Endothelial cell (in vitro differentiated cells): ENCODE measurements around the gene UBASH3B. TPM values are rescaled to one million over a fixed set of nuclear protein-coding genes. Genes with fewer than 3 reads are reported as not detected.

Experiments
- DNase-seq: peaks from one replicate; pipeline ENCODE4 v3.0.0; 2021; ENCODE audit warnings: low spot score
- H3K27ac Mint-ChIP-seq: one replicate; pipeline ENCODE4 v1.8.0; 2021; ENCODE audit warnings: mixed read lengths, inconsistent platforms; ENCODE audit not compliant: unreplicated experiment
- H3K27me3 Mint-ChIP-seq: one replicate; pipeline ENCODE4 v1.8.0; 2021; ENCODE audit warnings: mild to moderate bottlenecking, moderate library complexity, mixed read lengths, inconsistent platforms; ENCODE audit not compliant: unreplicated experiment
- H3K36me3 Mint-ChIP-seq: one replicate; pipeline ENCODE4 v1.8.0; 2021; ENCODE audit warnings: mild to moderate bottlenecking, low read depth, mixed read lengths, inconsistent platforms; ENCODE audit not compliant: unreplicated experiment
- H3K4me1 Mint-ChIP-seq: one replicate; pipeline ENCODE4 v1.8.0; 2021; ENCODE audit warnings: mild to moderate bottlenecking, mixed read lengths, inconsistent platforms; ENCODE audit not compliant: unreplicated experiment
- H3K4me3 Mint-ChIP-seq: one replicate; pipeline ENCODE4 v1.8.0; 2021; ENCODE audit warnings: mild to moderate bottlenecking, mixed read lengths, inconsistent platforms; ENCODE audit not compliant: unreplicated experiment
- H3K9me3 Mint-ChIP-seq: one replicate; pipeline ENCODE4 v1.8.0; 2021; ENCODE audit warnings: mixed read lengths, inconsistent platforms; ENCODE audit not compliant: unreplicated experiment
- total RNA-seq: library from RNA; stranded (reverse); fragmentation: NEBNext Ultra II Directional; extraction: Animal tissue kit (Norgen Biotek cat#: 25700); gene quantifications from one replicate; pipeline ENCODE4 v1.2.1, GENCODE V29; 2021; ENCODE audit not compliant: unreplicated experiment
- TF ChIP-seq, protein P1 (sequence below): fragments of 200-600 bp; sonication (generic); IDR thresholded peaks from one replicate; pipeline ENCODE4 v1.5.0; 2021; ENCODE audit warnings: antibody characterized with exemption; ENCODE audit not compliant: unreplicated experiment

The UBASH3B gene
- total RNA-seq, 1 donor from 2014 or later = 43.3 TPM

DNA sequence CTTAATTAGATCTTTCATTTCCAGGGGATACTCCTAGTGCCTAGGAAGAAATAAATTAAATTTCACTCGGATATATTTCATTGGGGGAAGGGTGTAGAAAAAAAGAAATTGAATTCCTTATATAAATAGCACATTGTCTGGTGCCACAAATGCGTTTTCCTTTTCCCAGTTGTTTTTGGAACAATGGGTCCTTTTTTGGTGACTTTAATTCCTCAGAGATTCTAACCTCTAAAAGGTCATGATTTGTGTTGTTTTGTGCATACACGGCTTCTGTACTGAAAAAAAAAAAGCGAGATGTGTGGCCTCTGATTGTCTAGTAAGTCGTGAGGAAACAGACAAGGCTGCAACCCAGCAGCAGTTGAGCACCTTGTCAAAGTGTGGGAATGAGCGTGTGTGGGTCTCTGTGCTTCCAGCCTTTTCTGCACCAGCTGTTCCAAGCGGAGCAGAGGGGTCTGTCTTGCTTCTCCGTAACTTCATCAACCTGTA is 118.3 kb downstream of the UBASH3B start:
- no peaks in the 10 kb centered on the region for H3K9me3 Mint-ChIP-seq
- H3K27ac Mint-ChIP-seq = peak overlapping the region; percentile 50
- H3K36me3 Mint-ChIP-seq = peaks cover 4% of the 10 kb centered on the region
- peaks cover 3% of the 10 kb centered on the region for H3K27me3 Mint-ChIP-seq
- no peak for DNase-seq
- H3K4me1 Mint-ChIP-seq = peaks cover 57% of the 10 kb centered on the region
- no peak overlapping the region for H3K4me3 Mint-ChIP-seq
- TF ChIP-seq, protein P1, sequence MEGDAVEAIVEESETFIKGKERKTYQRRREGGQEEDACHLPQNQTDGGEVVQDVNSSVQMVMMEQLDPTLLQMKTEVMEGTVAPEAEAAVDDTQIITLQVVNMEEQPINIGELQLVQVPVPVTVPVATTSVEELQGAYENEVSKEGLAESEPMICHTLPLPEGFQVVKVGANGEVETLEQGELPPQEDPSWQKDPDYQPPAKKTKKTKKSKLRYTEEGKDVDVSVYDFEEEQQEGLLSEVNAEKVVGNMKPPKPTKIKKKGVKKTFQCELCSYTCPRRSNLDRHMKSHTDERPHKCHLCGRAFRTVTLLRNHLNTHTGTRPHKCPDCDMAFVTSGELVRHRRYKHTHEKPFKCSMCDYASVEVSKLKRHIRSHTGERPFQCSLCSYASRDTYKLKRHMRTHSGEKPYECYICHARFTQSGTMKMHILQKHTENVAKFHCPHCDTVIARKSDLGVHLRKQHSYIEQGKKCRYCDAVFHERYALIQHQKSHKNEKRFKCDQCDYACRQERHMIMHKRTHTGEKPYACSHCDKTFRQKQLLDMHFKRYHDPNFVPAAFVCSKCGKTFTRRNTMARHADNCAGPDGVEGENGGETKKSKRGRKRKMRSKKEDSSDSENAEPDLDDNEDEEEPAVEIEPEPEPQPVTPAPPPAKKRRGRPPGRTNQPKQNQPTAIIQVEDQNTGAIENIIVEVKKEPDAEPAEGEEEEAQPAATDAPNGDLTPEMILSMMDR = no peak

DNA sequence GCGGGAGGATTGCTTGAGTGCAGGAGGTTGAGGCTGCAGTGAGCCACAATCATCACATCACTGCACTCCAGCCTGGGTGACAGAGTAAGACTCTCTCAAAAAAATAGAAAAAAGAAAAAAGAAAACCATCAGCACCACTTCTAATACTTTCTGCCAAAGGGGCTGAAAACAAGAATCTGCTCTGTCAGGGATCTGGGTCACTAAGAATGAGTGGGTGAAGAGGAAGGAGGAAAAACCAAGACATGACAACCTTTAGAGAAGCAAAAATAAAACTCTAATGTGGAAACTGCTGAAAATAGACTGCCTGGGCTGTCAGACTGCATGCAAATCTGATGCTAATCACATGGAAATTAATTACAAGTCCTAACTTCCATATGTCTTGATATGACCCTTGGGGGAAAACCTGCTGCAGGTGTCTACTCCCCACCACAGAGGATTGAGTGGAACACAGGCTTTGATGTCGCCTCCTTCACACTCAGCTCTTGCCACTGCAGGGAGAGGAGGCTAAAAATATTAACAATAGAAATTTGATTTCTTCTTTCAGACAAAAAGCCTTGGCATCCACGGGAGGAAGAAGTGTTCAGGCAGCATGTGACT is 120.3 kb downstream of the UBASH3B start:
- Mint-ChIP-seq H3K36me3 (peaks cover 8% of the 10 kb centered on the region), H3K27me3 (peaks cover 3% of the 10 kb centered on the region), H3K27ac (no peak overlapping the region), H3K9me3 (no peaks in the 10 kb centered on the region), H3K4me1 (peaks cover 73% of the 10 kb centered on the region), H3K4me3 (no peak overlapping the region)
- TF ChIP-seq, protein P1 = no peak
- DNase-seq = no peak

DNA sequence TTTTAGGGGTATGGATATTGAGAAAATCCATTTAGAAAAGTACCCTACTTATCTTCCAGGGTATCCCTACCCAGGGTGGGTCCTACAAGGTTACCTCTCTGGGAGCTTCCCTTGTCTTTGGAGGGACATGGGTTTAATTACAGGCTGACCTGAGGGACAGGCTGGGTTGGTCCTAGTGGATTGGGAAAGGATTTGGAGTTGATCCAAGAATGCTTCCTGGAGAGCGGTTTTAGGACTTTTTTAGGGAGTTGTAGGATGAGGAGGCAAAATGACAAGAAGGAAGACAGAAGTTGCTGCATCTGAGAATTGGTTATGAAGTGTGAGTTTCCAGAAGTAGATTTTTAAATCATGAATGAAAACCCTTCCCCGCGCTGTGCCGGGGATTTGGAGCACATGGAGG is 121.0 kb downstream of the UBASH3B start:
- Mint-ChIP-seq H3K4me3 (no peak overlapping the region), H3K36me3 (peaks cover 8% of the 10 kb centered on the region), H3K4me1 (peaks cover 81% of the 10 kb centered on the region), H3K27ac (peak overlapping the region; percentile 74), H3K9me3 (no peaks in the 10 kb centered on the region), H3K27me3 (peaks cover 7% of the 10 kb centered on the region)
- TF ChIP-seq, protein P1 = no peak
- DNase-seq = no peak

DNA sequence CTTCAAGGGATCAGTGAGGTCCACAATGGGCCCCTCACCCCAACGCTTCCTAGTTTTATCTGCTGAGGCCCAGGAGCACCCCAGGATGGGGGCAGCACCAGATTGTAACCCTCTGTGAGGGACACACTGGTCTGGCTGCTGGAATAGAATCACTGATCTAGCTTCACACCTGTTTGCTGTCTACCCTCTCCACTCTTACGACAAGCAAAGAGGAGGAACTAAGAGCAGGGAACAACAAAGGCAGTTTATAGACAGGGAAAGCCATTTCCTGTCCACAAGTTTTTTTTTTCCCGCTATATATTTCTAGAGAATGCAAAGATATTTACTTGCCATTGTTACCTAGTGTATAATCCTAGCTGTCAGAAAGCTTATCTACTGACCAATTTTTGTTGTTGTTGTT is 121.8 kb downstream of the UBASH3B start:
- TF ChIP-seq, protein P1 = no peak
- no peak for DNase-seq
- Mint-ChIP-seq H3K36me3 (peaks cover 8% of the 10 kb centered on the region), H3K27me3 (peaks cover 6% of the 10 kb centered on the region), H3K4me1 (peaks cover 78% of the 10 kb centered on the region), H3K9me3 (no peaks in the 10 kb centered on the region), H3K27ac (no peak overlapping the region), H3K4me3 (peak overlapping the region; percentile 56)

DNA sequence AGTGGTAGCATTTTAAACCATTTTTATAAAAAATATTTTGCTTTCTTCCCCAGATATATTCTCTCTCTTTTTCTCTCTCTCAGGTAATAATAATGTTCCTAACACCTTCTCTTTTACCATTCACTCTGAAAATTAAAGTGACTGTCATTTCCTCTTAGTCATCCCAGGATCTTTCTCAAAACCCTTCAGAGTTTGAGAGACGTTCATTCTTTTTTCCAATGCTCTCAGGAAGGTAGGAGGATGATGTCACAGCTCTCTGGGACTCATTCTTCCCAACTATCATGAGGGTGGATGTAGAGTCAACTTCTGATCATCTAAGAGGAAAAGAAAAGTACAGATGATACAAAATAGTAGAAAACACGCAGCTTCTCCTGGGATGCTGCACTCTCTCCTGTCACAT is 122.6 kb downstream of the UBASH3B start:
- TF ChIP-seq, protein P1 = no peak
- peak overlapping the region; percentile 71 for H3K27ac Mint-ChIP-seq
- H3K4me3 Mint-ChIP-seq = no peak overlapping the region
- no peak for DNase-seq
- H3K4me1 Mint-ChIP-seq = peaks cover 72% of the 10 kb centered on the region
- H3K27me3 Mint-ChIP-seq = peaks cover 8% of the 10 kb centered on the region
- peaks cover 13% of the 10 kb centered on the region for H3K36me3 Mint-ChIP-seq
- no peaks in the 10 kb centered on the region for H3K9me3 Mint-ChIP-seq
